Measurements from ENCODE around the gene TAAR8.
A peak's percentile ranks its signal among the peaks of the same experiment; 100 is the strongest.
"Not testable (repeated sequence)": the region's sequence is repeated elsewhere in the genome, so short reads cannot be mapped to it uniquely, and the experiment has no call there.

The TAAR8 gene

DNA sequence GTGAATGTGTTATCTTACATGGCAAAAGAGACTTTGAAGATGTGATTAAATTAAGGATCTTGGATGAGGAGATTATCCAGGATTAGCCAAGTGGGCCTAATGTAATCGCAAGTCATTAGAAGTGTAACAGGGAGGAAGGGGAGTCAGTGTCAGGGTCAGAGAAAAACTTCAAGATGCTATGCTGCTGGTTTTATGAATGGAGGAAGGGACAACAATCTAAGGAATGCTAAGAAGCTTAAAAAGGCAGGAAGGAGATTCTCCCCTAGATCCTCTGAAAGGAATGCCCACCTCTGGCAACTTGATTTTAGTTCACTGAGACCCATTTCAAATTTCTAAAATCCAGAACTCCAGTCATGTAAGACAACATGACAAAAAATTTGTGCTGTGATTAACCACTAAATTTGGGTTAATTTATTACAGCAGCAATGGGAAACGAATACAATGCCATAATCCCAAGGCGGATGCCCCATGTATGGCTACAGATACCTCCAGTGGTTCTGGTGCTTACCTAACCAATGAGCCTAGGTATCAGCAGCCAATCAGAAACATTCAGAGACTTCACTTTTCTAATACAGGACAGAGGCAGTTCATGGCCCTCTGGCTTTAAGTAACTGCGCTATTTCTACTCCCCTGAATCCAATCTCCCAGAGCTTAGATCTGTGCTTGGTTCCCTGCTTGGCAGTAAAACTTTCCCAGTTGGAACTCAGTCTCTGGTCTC is 3.6 kb upstream of the TAAR8 start:
- DNase-seq = no peak

DNA sequence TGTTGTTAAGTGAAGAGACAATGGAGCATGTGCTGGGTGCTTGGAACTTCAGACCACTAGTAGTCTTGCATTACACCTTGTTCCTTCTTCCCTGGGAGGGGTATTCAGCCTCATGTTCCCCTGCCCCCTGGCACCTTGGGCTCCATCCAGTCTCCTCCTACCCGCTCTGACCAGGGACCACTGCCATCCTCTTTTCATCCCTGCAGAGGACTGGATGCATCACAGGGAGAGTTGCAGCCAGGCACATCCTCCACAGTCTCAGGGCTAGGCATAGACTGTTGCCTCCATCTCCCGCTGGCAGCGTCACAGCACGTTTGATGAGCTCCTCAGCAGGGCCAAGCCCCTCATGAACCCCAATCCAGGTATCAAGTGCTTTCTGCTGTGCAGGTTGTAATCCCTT is 1.3 kb upstream of the TAAR8 start:
- no peak for DNase-seq

DNA sequence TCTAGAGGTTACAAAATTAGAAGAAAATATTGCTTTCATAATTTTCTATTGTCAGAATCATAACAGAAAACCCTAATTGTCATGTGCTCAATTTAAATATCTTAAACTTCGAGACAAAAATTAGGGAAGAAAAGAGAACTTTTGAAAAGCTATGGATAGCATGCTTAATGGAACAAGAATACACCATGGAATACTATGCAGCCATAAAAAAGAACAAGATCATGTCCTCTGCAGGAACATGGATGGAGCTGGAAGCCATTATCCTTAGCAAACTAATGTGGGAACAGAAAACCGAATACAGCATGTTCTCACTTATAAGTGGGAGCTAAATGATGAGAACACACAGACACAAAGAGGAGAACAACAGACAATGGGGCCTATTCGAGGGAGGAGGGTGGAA is 7.6 kb downstream of the TAAR8 start:
- DNase-seq = not testable (repeated sequence)

- no peak for DNase-seq
Measured at GRCh38 chr6:132566404-132566803, 13.9 kb downstream of the TAAR8 start.

- DNase-seq = no peak
Measured at GRCh38 chr6:132567566-132567965, 15.1 kb downstream of the TAAR8 start.

DNA sequence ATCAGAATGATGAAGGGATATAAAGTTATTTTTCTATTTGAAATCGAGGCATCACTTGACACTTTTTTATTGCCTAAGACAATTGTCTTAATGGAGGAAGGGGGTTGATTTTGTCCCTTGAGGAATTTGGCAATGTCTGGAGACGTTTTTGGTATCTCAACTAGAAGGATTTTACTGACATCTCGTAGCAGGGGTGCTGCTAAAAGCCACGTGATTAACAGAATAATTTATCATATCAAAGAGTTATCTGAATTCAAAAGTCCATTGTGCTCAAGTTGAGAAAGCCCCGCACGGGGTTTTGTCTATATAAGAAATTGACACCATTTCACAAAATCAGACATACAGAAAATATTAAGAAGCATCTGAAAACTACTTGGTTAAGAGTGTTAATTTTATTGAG is 16.1 kb downstream of the TAAR8 start:
- no peak for DNase-seq

GRCh38 chr6:132569170-132569569 is 16.7 kb downstream of the TAAR8 start:
- no peak for DNase-seq

DNA sequence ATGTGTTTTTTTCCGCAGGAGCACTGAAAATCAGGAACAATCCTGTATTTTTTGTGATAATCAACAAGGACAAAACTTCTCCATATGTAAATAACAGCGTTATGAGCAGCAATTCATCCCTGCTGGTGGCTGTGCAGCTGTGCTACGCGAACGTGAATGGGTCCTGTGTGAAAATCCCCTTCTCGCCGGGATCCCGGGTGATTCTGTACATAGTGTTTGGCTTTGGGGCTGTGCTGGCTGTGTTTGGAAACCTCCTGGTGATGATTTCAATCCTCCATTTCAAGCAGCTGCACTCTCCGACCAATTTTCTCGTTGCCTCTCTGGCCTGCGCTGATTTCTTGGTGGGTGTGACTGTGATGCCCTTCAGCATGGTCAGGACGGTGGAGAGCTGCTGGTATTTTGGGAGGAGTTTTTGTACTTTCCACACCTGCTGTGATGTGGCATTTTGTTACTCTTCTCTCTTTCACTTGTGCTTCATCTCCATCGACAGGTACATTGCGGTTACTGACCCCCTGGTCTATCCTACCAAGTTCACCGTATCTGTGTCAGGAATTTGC is 17.8 kb downstream of the TAAR8 start, which contains the start of gene TAAR6:
TSS of gene TAAR6 (plus strand) at position 102 of the 557 bp plus-strand sequence. CDS start at position 102, 0 bp downstream.
- DNase-seq = no peak

- DNase-seq = peak; percentile 11
Measured at GRCh38 chr6:132571774-132572173, 19.3 kb downstream of the TAAR8 start.

DNA sequence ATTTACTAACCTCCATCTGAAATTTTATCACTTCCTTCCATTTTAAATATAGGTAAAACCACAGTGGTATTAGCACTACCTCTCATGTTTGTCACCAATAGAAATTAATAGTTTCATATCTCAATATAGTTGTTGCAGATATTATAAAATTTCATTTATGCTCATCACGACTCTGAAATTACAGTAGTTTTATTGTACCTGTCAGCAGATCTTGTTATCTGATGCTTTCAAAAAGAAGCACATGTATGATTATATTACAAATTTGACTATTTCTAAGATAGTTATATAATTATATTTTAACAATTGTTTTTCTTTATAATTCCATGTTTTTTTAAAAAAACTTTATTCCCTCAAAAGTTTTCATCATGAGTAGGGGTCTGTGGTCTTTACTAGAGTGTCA is 32.2 kb downstream of the TAAR8 start:
- DNase-seq = no peak

DNA sequence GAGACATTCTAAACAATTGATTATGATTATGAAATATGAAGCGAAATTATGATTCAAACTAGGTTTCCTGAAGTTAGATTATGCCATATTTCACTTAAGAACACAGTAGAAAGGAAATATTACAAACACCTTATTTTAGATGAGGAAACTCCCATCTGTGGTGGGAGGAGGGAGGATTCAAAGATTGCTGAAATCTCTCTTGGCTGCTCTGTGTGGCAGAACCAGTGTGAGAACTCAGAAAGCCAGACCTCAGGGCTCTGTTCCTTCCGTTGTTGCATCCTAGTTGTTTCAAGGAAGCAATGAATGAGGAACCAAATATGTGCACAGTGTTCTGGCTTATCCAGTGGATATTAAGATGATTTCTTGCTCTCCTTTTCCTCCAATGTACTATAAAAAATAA is 35.0 kb downstream of the TAAR8 start:
- peak; percentile 89 for DNase-seq

GRCh38 chr6:132589454-132589853 is 37.0 kb downstream of the TAAR8 start, which contains the start of gene TAAR5:
Gene TAAR5 (minus strand): TSS chr6:132589741. CDS start chr6:132589686, 55 bp downstream.
- DNase-seq = no peak

DNA sequence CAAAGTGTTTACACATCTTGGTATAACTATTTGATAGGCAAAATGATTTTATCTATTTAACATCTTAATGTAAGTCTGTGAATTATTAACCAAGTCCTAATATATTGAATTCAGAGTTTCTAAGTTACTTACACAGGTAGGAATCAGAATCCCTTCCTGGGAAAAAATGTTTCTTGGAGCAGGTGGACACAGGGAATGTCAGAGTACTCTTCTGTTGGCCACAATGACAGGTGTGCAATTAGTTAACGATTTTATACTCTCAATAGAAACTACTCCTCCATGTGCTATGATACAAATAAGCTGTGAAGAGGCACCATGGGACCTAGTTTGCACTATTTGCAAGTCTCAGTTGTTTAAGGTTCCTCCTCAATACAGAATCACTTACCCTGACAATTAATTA is 37.9 kb downstream of the TAAR8 start:
- DNase-seq = no peak

DNA sequence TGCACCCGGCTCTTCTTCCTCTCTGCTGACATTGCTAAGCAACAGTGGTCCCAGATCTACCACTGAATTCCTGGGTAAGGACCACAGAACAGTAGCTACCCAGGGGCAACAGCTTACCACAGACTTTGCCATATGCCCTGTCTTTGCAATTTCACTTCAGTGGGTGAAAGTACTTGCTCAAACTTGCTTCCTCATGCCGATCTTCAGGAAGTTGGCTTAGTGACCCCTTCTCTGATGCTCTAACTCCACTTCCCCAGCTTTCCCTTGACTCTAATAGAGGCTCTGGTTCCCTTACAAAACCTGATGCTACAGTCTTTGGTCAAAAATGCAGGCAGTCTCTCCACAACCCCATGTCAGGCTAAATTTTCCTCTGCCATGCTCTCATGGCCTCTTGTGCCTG is 40.4 kb downstream of the TAAR8 start:
- peak; percentile 95 for DNase-seq

- no peak for DNase-seq
Measured at GRCh38 chr6:132596201-132596600, 43.7 kb downstream of the TAAR8 start.

- DNase-seq = peak; percentile 30
Measured at GRCh38 chr6:132598473-132598872, 46.0 kb downstream of the TAAR8 start.

DNA sequence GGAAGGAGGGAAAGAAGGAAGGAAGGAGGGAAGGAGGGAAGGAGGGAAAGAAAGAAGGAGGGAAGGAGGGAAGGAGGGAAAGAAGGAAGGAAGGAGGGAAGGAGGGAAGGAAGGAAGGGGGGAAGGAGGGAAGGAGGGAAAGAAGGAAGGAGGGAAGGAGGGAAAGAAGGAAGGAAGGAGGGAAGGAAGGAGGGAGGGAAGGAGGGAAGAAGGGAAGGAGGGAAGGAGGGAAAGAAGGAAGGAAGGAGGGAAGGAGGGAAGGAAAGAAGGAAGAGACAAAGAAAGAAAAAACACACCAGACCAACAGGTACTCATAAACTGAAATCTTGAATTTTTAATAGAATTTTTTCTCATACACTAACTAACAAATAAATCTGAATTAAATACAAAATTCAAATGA is 48.4 kb downstream of the TAAR8 start:
- DNase-seq = not testable (repeated sequence)

All from MV-4-11 (cell line).